ENCODE measurements around the gene ZNF44. TPM values are rescaled to one million over a fixed set of nuclear protein-coding genes. Genes with fewer than 3 reads are reported as not detected.

Gene ZNF44
- polyA plus RNA-seq, 1 donor = 13.8 TPM

GRCh38 chr19:12229990-12230389 is 64.7 kb downstream of the ZNF44 start:
- Histone ChIP-seq H3K27me3 (ENCODE audit: control insufficient read depth, insufficient read depth, low read length) (no peaks in the 10 kb centered on the region), H3K9me3 (ENCODE audit: control insufficient read depth, low read depth, low read length) (peaks cover 18% of the 10 kb centered on the region), H3K27ac (ENCODE audit: low read length) (no peak overlapping the region), H3K36me3 (ENCODE audit: control insufficient read depth, insufficient read depth, low read length) (peaks cover 19% of the 10 kb centered on the region), H3K4me3 (ENCODE audit: low read length) (no peak overlapping the region), H3K4me1 (ENCODE audit: control insufficient read depth, insufficient read depth, low read length) (no peaks in the 10 kb centered on the region)
- DNase-seq = no peak
- no CpG with 5 or more reads among the region's 3 CpGs for WGBS (ENCODE audit: insufficient coverage, low lambda C conversion rate)

DNA sequence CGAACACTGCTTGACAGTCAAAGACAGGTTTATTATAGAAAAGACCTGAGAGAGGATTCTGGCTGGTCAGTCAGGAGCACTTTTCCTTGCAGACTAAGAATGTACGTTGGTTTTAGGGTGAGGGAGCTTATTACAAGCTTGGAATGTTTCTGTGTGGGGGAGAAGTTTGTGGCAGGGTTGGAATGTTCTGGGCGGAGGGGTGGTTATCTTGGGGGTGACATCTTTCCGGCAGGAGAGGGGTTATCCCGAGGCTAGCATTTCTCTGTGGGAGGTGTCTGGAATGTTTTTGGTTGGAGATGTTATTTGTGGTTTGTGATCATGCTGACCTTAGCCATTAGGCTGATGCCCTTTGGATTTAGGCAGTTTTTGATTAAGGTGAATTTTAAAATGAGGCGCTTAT is 70.0 kb downstream of the ZNF44 start:
- Histone ChIP-seq H3K27me3 (ENCODE audit: control insufficient read depth, insufficient read depth, low read length) (no peaks in the 10 kb centered on the region), H3K36me3 (ENCODE audit: control insufficient read depth, insufficient read depth, low read length) (peaks cover 8% of the 10 kb centered on the region), H3K4me3 (ENCODE audit: low read length) (no peak overlapping the region), H3K27ac (ENCODE audit: low read length) (no peak overlapping the region), H3K4me1 (ENCODE audit: control insufficient read depth, insufficient read depth, low read length) (no peaks in the 10 kb centered on the region), H3K9me3 (ENCODE audit: control insufficient read depth, low read depth, low read length) (peaks cover 23% of the 10 kb centered on the region)
- WGBS (ENCODE audit: insufficient coverage, low lambda C conversion rate) = no CpG with 5 or more reads among the region's 6 CpGs
- DNase-seq = no peak

- H3K9me3 ChIP-seq (ENCODE audit: control insufficient read depth, low read depth, low read length) = peaks cover 26% of the 10 kb centered on the region
- H3K4me1 ChIP-seq (ENCODE audit: control insufficient read depth, insufficient read depth, low read length) = no peaks in the 10 kb centered on the region
- H3K27ac ChIP-seq (ENCODE audit: low read length) = no peak overlapping the region
- no peak overlapping the region for H3K4me3 ChIP-seq (ENCODE audit: low read length)
- no peak for DNase-seq
- no peaks in the 10 kb centered on the region for H3K27me3 ChIP-seq (ENCODE audit: control insufficient read depth, insufficient read depth, low read length)
- WGBS (ENCODE audit: insufficient coverage, low lambda C conversion rate) = 100% methylated on average over 1 of the region's 1 CpG
- peaks cover 8% of the 10 kb centered on the region for H3K36me3 ChIP-seq (ENCODE audit: control insufficient read depth, insufficient read depth, low read length)
Measured at GRCh38 chr19:12222980-12223630, 71.6 kb downstream of the ZNF44 start.

Other genes with a start within 250 kb of the ZNF44 start
- gene ZNF878, start 241.9 kb downstream of the ZNF44 start, polyA plus RNA-seq = 0.57 TPM
- 12.5 TPM for gene ZNF844, start 230.2 kb downstream of the ZNF44 start, polyA plus RNA-seq
- gene ZNF20, start 154.5 kb downstream of the ZNF44 start, polyA plus RNA-seq = 7.0 TPM
- gene ZNF625, start 138.1 kb downstream of the ZNF44 start, polyA plus RNA-seq = 3.5 TPM
- gene ZNF136, start 131.8 kb downstream of the ZNF44 start, polyA plus RNA-seq = 10.5 TPM
- 2.8 TPM for gene ZNF563, start 38.8 kb upstream of the ZNF44 start, polyA plus RNA-seq
- gene ZNF442, start 70.8 kb upstream of the ZNF44 start, polyA plus RNA-seq = 2.2 TPM
- 7.3 TPM for gene ZNF799, start 106.4 kb upstream of the ZNF44 start, polyA plus RNA-seq
- 6.4 TPM for gene ZNF443, start 146.1 kb upstream of the ZNF44 start, polyA plus RNA-seq
- 2.5 TPM for gene ZNF709, start 189.9 kb upstream of the ZNF44 start, polyA plus RNA-seq

All from large intestine (tissue), 3 donors.